HepG2 (cell line): ENCODE measurements around the gene SFXN2. TPM values are rescaled to one million over a fixed set of nuclear protein-coding genes. Genes with fewer than 3 reads are reported as not detected.
A peak's percentile ranks its signal among the peaks of the same experiment; 100 is the strongest.

Source experiments
- ATAC-seq: fragments of 200-7000 bp; cut with Tn5 transposase; 3 replicates; pipeline ENCODE4 v1.9.1; 2020; ENCODE audit warnings: mild to moderate bottlenecking, moderate library complexity
- BruUV-seq: library from RNA; stranded (reverse); fragments of 400-500 nt; replicated peaks from 2 replicates; lab custom pipeline; 2021; lab: Mats Ljungman, UMichigan
- CTCF ChIA-PET: fragments of 300-600 bp; formaldehyde crosslinking; extraction: SDS; loops from one replicate; lab custom pipeline; 2021; ENCODE audit warnings: low total read pairs, inconsistent platforms, low intra/inter-chr PET ratio; lab: Yijun Ruan, JAX
- POLR2A ChIA-PET: fragments of 350-600 bp; sonication (Branson Sonifier 250); formaldehyde crosslinking; loops from one replicate; lab custom pipeline; 2020; ENCODE audit warnings: antibody characterized with exemption, inconsistent platforms; lab: Yijun Ruan, JAX
- DNase-seq: peaks from one replicate; pipeline ENCODE4 v3.0.0-alpha.2; 2015; ENCODE audit warnings: low spot score
- FAIRE-seq: peaks from 3 replicates; lab custom pipeline; 2011; peaks lifted over from hg19 to GRCh38; lab: Jason Lieb, UNC
- H2AFZ ChIP-seq: one replicate; pipeline ENCODE4 v1.6.1; 2011; ENCODE audit warnings: low read length, inconsistent platforms
- H3K27ac ChIP-seq: fragments of 300-600 bp; 3 replicates; pipeline ENCODE4 v1.8.0; 2011; ENCODE audit warnings: mixed run types, mild to moderate bottlenecking, mixed read lengths, low read length, inconsistent platforms; ENCODE audit not compliant: insufficient read depth; ENCODE audit errors: extremely low read length
- H3K27me3 ChIP-seq, 2 experiments: fragments of 200-600 bp in 1 of 2; 2 replicates in 1 of 2; 3 replicates in 1 of 2; pipeline versions ENCODE4 v1.6.0 to v1.8.0; 2011; ENCODE audit warnings: low read length in 2 of 2, mild to moderate bottlenecking in 2 of 2, moderate library complexity in 2 of 2, inconsistent platforms in 1 of 2; ENCODE audit not compliant: insufficient read depth in 2 of 2, control insufficient read depth in 1 of 2
- H3K36me3 ChIP-seq, 2 experiments: fragments of 200-600 bp in 1 of 2; replicated peaks in 1 of 2; 2 replicates in 1 of 2; 3 replicates in 1 of 2; pipeline versions ENCODE4 v1.5.1 to v1.8.0; 2011; ENCODE audit warnings: low read length in 2 of 2, inconsistent platforms in 1 of 2; ENCODE audit not compliant: insufficient read depth in 2 of 2, control insufficient read depth in 1 of 2
- H3K4me1 ChIP-seq: 2 replicates; pipeline ENCODE4 v1.5.1; 2012; ENCODE audit warnings: low read length, inconsistent platforms; ENCODE audit not compliant: insufficient read depth
- H3K4me2 ChIP-seq: 2 replicates; pipeline ENCODE4 v1.6.0; 2011; ENCODE audit warnings: low read depth, low read length, inconsistent platforms
- H3K4me3 ChIP-seq, 3 experiments: fragments of 200-600 bp in 1 of 3; sonication (generic), shearing (Covaris generic) in 1 of 3; replicated peaks in 1 of 3; 2 replicates each; pipeline ENCODE4 v1.5.1; 2011 to 2016; ENCODE audit warnings: low read length in 3 of 3, inconsistent platforms in 2 of 3, low read depth in 2 of 3, mild to moderate bottlenecking in 2 of 3, control low read depth in 1 of 3, mixed read lengths in 1 of 3; ENCODE audit not compliant: insufficient read depth in 1 of 3
- H3K79me2 ChIP-seq: one replicate; pipeline ENCODE4 v1.6.1; 2011; ENCODE audit warnings: low read length, inconsistent platforms; ENCODE audit not compliant: insufficient read depth
- H3K9ac ChIP-seq: 2 replicates; pipeline ENCODE4 v1.6.0; 2011; ENCODE audit warnings: mild to moderate bottlenecking, low read depth, low read length, inconsistent platforms; ENCODE audit not compliant: insufficient read depth
- H3K9me3 ChIP-seq: 2 replicates; pipeline ENCODE4 v1.5.1; 2012; ENCODE audit warnings: mild to moderate bottlenecking, low read length
- H4K20me1 ChIP-seq: 2 replicates; pipeline ENCODE4 v1.6.0; 2011; ENCODE audit warnings: inconsistent platforms, mild to moderate bottlenecking, low read length, moderate library complexity; ENCODE audit not compliant: insufficient read depth
- HNRNPUL1 ChIP-seq: fragments of 200-400 bp; formaldehyde crosslinking; IDR thresholded peaks from 2 replicates; pipeline ENCODE4 v1.6.1; 2017; ENCODE audit warnings: low read depth, mild to moderate bottlenecking, low read length, moderate library complexity
- ZNF121 ChIP-seq: sonication (generic); formaldehyde crosslinking; IDR thresholded peaks from 2 replicates; pipeline ENCODE4 v1.5.0; 2020; ENCODE audit warnings: mild to moderate bottlenecking, missing genetic modification reagents
- WGBS: methylation state at CpG from one replicate; pipeline ENCODE4 v1.1.6; 2017; ENCODE audit warnings: low lambda C conversion rate; 5-methylcytosine and 5-hydroxymethylcytosine counted together
- in situ Hi-C: cut with HindIII; loops from 2 replicates; pipeline ENCODE4 v1.10.0; 2017; ENCODE audit warnings: low pct_unique_long_range_greater_than_20kb; ENCODE audit not compliant: extremely low pct_ligation_motif_present
- intact Hi-C: fragments of 100-400 bp; cut with micrococcal nuclease; formaldehyde crosslinking; loops from one replicate; pipeline ENCODE4 v1.10.0; 2022; ENCODE audit not compliant: unreplicated experiment
- polyA plus RNA-seq, 8 experiments: library from polyadenylated mRNA; depleted of rRNA in 3 of 8; stranded (reverse) in 7 of 8; unstranded in 1 of 8; fragments of >200 nt; fragmentation: Illumina TruSeq in 4 of 8; extraction: Trizol in 4 of 8; gene quantifications; 2 replicates each; pipeline versions ENCODE4 v1.2.1 to v1.2.3, GENCODE V29; 2011 to 2016; ENCODE audit warnings: low read depth in 4 of 8, missing spikeins in 1 of 8, mixed read lengths in 1 of 8; ENCODE audit not compliant: insufficient read depth in 1 of 8
- total RNA-seq, 5 experiments: library from RNA; depleted of rRNA; stranded (reverse); fragments of >200 nt; fragmentation: Illumina TruSeq; extraction: Trizol; gene quantifications; 2 replicates each; pipeline ENCODE4 v1.2.3, GENCODE V29; 2016; ENCODE audit warnings: low read depth in 1 of 5
- TF ChIP-seq, protein P1 (sequence below): sonication (generic); formaldehyde crosslinking; IDR thresholded peaks from 2 replicates; pipeline ENCODE4 v1.5.1; 2020; ENCODE audit warnings: missing genetic modification reagents, mild to moderate bottlenecking, borderline replicate concordance
- TF ChIP-seq, protein P2 (sequence below): sonication (generic); formaldehyde crosslinking; IDR thresholded peaks from 2 replicates; pipeline ENCODE4 v1.5.1; 2020; ENCODE audit warnings: missing genetic modification reagents, mild to moderate bottlenecking, borderline replicate concordance

Gene SFXN2
- total and polyA plus RNA-seq, 2 of the 13 experiments (the other 11 are each of a cell fraction or from before 2014, with no cell fraction given) = 12.8 to 21.1 TPM

DNA sequence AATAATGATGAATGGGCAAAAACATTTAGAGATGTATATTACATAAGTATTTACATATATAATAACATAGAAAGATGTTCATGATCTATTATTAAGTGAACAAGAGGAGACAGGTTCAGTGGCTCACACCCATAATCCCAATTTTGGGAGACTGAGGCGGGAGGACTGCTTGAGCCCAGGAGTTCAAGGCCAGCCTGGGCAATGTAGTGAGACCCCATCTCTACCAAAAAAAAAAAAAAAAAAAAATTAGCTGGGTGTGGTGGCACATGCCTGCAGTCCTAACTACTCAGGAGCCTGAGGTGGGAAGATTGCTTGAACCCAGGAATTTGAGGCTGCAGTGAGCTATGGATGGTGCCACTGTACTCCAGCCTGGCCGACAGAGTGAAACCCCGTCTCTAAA is 12.6 kb upstream of the SFXN2 start:
- 94% methylated on average over 3 of the region's 3 CpGs for WGBS
- Histone ChIP-seq H2AFZ (no peak overlapping the region), H3K9ac (no peak overlapping the region), H3K4me1 (peaks cover under 1% of the 10 kb centered on the region; the same call in 1 of the 2 replicates), H3K36me3 (peaks cover 2 to 21% of the 10 kb centered on the region in 2 experiments; a peak in 3 of 5 replicates), H3K4me2 (no peak overlapping the region), H3K27me3 (no peaks in the 10 kb centered on the region), H3K4me3 (no peak overlapping the region), H4K20me1 (no peaks in the 10 kb centered on the region), H3K9me3 (no peaks in the 10 kb centered on the region), H3K27ac (no peak overlapping the region), H3K79me2 (no peaks in the 10 kb centered on the region)
- intact Hi-C loops = no loop called here
- POLR2A ChIA-PET = no interaction called here
- peak; percentile 52; the same call in 1 of the 2 replicates for TF ChIP-seq ZNF121
- TF ChIP-seq, protein P1, sequence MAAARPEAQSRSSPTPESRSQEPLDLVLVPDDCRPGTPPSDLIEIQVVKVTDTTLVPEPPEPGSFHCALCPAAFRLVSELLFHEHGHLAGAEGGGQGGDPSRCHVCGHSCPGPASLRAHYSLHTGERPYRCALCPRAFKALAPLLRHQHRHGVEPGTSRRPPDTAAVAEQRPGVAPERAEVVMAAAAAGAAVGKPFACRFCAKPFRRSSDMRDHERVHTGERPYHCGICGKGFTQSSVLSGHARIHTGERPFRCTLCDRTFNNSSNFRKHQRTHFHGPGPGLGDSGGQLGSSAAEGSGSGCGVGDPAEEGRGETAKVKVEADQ (CRISPR knock-in tag) = no peak
- CTCF ChIA-PET = no interaction called here
- FAIRE-seq (no peak), ATAC-seq (no peak), DNase-seq (no peak)
- in situ Hi-C loops = no loop called here
- no TSS peak for BruUV-seq

DNA sequence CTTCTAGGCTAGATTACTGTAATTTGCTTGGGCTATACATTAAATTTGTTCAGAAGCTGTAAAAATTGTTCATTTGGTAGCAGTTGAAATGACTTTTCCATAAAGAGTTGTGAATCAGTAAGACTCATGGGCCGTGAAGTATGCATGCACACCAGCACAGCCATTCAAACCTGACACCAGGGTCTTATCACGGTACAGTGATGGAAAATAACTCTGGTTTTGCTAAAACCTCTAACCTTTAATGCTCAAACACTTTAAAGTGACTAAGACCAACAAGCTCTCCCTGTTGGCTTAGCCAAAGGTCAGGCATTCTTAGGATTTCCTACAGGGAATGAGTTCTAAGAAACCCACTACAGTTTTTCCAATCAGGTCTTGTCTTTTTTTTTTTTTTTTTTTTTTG is 11.7 kb upstream of the SFXN2 start:
- no peak overlapping the region for H3K4me2 ChIP-seq
- H3K4me1 ChIP-seq = peaks cover 10% of the 10 kb centered on the region
- H3K27me3 ChIP-seq = no peaks in the 10 kb centered on the region
- CTCF ChIA-PET = no interaction called here
- in situ Hi-C loops = no loop called here
- H3K9ac ChIP-seq = no peak overlapping the region
- WGBS = 95% methylated on average over 2 of the region's 2 CpGs
- FAIRE-seq (no peak), ATAC-seq (no peak)
- H3K36me3 ChIP-seq = peaks cover 2 to 16% of the 10 kb centered on the region in 2 experiments; a peak in 3 of 5 replicates
- POLR2A ChIA-PET = interaction anchor here (0.6 kb wide), 1 partner anchor 27 kb away, joined by 3 read pairs; no protein-coding TSS in a partner anchor
- no peak for TF ChIP-seq HNRNPUL1
- TF ChIP-seq, protein P2, sequence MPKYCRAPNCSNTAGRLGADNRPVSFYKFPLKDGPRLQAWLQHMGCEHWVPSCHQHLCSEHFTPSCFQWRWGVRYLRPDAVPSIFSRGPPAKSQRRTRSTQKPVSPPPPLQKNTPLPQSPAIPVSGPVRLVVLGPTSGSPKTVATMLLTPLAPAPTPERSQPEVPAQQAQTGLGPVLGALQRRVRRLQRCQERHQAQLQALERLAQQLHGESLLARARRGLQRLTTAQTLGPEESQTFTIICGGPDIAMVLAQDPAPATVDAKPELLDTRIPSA (CRISPR knock-in tag) = no peak
- TF ChIP-seq, all 625 proteins: peak for 0
- H3K27ac ChIP-seq = no peak overlapping the region
- DNase-seq = no peak
- no peaks in the 10 kb centered on the region for H3K9me3 ChIP-seq
- no peak overlapping the region for H2AFZ ChIP-seq
- intact Hi-C loops = no loop called here
- no peaks in the 10 kb centered on the region for H4K20me1 ChIP-seq
- H3K4me3 ChIP-seq = no peak overlapping the region
- no peaks in the 10 kb centered on the region for H3K79me2 ChIP-seq
- no TSS peak for BruUV-seq
